SK-N-SH (cell line): ENCODE measurements around the gene LRIG1. TPM values are rescaled to one million over a fixed set of nuclear protein-coding genes. Genes with fewer than 3 reads are reported as not detected.

ENCODE experiments used
- CTCF ChIA-PET: fragments of 300-600, 350-600 bp; formaldehyde crosslinking; extraction: SDS; loops from one replicate; lab custom pipeline; 2021; lab: Yijun Ruan, JAX
- POLR2A ChIA-PET: fragments of 350-600 bp; sonication (Branson Sonifier 250); formaldehyde crosslinking; extraction: SDS; loops from one replicate; lab custom pipeline; 2020; ENCODE audit warnings: antibody characterized with exemption, inconsistent platforms; lab: Yijun Ruan, JAX
- DNase-seq: peaks from one replicate; pipeline ENCODE4 v3.0.0; 2012
- H2AFZ ChIP-seq: fragments of 200-600 bp; sonication (generic); 2 replicates; pipeline ENCODE4 v1.8.1; 2016; ENCODE audit warnings: antibody characterized with exemption, mild to moderate bottlenecking, low read depth
- H3F3A ChIP-seq: fragments of 200-600 bp; sonication (generic); replicated peaks from 2 replicates; pipeline ENCODE3; 2016; ENCODE audit warnings: antibody characterized with exemption, mild to moderate bottlenecking; ENCODE audit not compliant: insufficient read depth
- H3K27ac ChIP-seq, 2 experiments: fragments of 200-500 bp in 1 of 2; fragments of 200-600 bp in 1 of 2; sonication (Bioruptor generic) in 1 of 2; sonication (generic), shearing (Covaris generic) in 1 of 2; 2 replicates each; pipeline versions ENCODE4 v1.5.1 to v1.6.1; 2014 to 2016; ENCODE audit warnings: low read depth in 2 of 2, inconsistent platforms in 1 of 2, low read length in 1 of 2, mild to moderate bottlenecking in 1 of 2, mixed read lengths in 1 of 2
- H3K27me3 ChIP-seq: fragments of 200-600 bp; sonication (generic), shearing (Covaris generic); 2 replicates; pipeline ENCODE4 v1.6.1; 2016; ENCODE audit warnings: mixed run types; ENCODE audit not compliant: insufficient read depth
- H3K36me3 ChIP-seq, 2 experiments: fragments of 200-500 bp in 1 of 2; fragments of 200-600 bp in 1 of 2; sonication (Bioruptor generic) in 1 of 2; sonication (generic) in 1 of 2; replicated peaks in 1 of 2; 2 replicates each; pipeline versions ENCODE3 to v1.5.1; 2014 to 2016; ENCODE audit warnings: low read length in 1 of 2, mild to moderate bottlenecking in 1 of 2; ENCODE audit not compliant: insufficient read depth in 2 of 2, control insufficient read depth in 1 of 2
- H3K4me1 ChIP-seq, 2 experiments: fragments of 200-500 bp in 1 of 2; fragments of 200-600 bp in 1 of 2; sonication (Bioruptor generic) in 1 of 2; sonication (generic), shearing (Covaris generic) in 1 of 2; 2 replicates each; pipeline versions ENCODE4 v1.5.1 to v1.6.1; 2014 to 2016; ENCODE audit warnings: low read depth in 1 of 2, low read length in 1 of 2, mixed run types in 1 of 2; ENCODE audit not compliant: insufficient read depth in 2 of 2, control insufficient read depth in 1 of 2
- H3K4me2 ChIP-seq: fragments of 200-600 bp; sonication (generic), shearing (Covaris generic); 2 replicates; pipeline ENCODE4 v1.6.1; 2017; ENCODE audit warnings: mixed run types
- H3K4me3 ChIP-seq, 2 experiments: fragments of 200-500 bp in 1 of 2; fragments of 200-600 bp in 1 of 2; sonication (Bioruptor generic) in 1 of 2; sonication (generic), shearing (Covaris generic) in 1 of 2; 2 replicates each; pipeline versions ENCODE4 v1.5.1 to v1.8.1; 2014 to 2016; ENCODE audit warnings: low read depth in 2 of 2, inconsistent platforms in 1 of 2, low read length in 1 of 2, mild to moderate bottlenecking in 1 of 2, mixed read lengths in 1 of 2, moderate library complexity in 1 of 2
- H3K79me2 ChIP-seq: fragments of 200-600 bp; sonication (generic); 2 replicates; pipeline ENCODE4 v1.8.1; 2017; ENCODE audit warnings: mild to moderate bottlenecking; ENCODE audit not compliant: insufficient read depth
- H3K9ac ChIP-seq: fragments of 200-600 bp; sonication (generic); 2 replicates; pipeline ENCODE4 v1.6.1; 2017; ENCODE audit warnings: mixed run types
- H3K9me2 ChIP-seq: fragments of 200-600 bp; sonication (generic); 2 replicates; pipeline ENCODE4 v1.6.1; 2017; ENCODE audit warnings: mixed run types
- H3K9me3 ChIP-seq: fragments of 200-600 bp; sonication (generic); 2 replicates; pipeline ENCODE4 v1.6.1; 2017; ENCODE audit warnings: mixed run types, mild to moderate bottlenecking, moderate library complexity
- H4K20me1 ChIP-seq: fragments of 200-600 bp; sonication (generic); 2 replicates; pipeline ENCODE4 v1.6.1; 2017; ENCODE audit warnings: mild to moderate bottlenecking, mixed run types; ENCODE audit not compliant: insufficient read depth
- EZH2phosphoT487 ChIP-seq: fragments of 200-600 bp; sonication (generic); IDR thresholded peaks from 2 replicates; pipeline ENCODE4 v1.6.1; 2017; ENCODE audit warnings: low read depth, mixed run types, mild to moderate bottlenecking, antibody characterized with exemption, moderate library complexity, borderline replicate concordance
- FOXJ3 ChIP-seq: sonication (generic); formaldehyde crosslinking; IDR thresholded peaks from 2 replicates; pipeline ENCODE4 v1.5.1; 2020; ENCODE audit warnings: mild to moderate bottlenecking, missing genetic modification reagents
- NFIC ChIP-seq: IDR thresholded peaks from 2 replicates; pipeline ENCODE4 v1.4.0; 2012; ENCODE audit warnings: borderline replicate concordance
- TAF1 ChIP-seq: IDR thresholded peaks from 2 replicates; pipeline ENCODE4 v1.6.1; 2012; ENCODE audit warnings: low read depth, mild to moderate bottlenecking, low read length, moderate library complexity, borderline replicate concordance
- USF2 ChIP-seq: fragments of 150-350 bp; IDR thresholded peaks from 2 replicates; pipeline ENCODE4 v1.6.1; 2017; ENCODE audit warnings: antibody characterized with exemption, low read length, low read depth, borderline replicate concordance
- WGBS: methylation state at CpG from one replicate; pipeline ENCODE4 v1.1.6; 2017; ENCODE audit warnings: low lambda C conversion rate; 5-methylcytosine and 5-hydroxymethylcytosine counted together
- polyA plus RNA-seq, 3 experiments: library from polyadenylated mRNA; depleted of rRNA; stranded (reverse); fragments of >200 nt; gene quantifications; 2 replicates each; pipeline ENCODE4 v1.2.3, GENCODE V29; 2012
- TF ChIP-seq, protein P1 (sequence below): fragments of 200-600 bp; sonication (generic); IDR thresholded peaks from 2 replicates; pipeline ENCODE4 v1.6.1; 2017; ENCODE audit warnings: antibody characterized with exemption, mild to moderate bottlenecking, moderate library complexity
- TF ChIP-seq, protein P2 (sequence below): IDR thresholded peaks from 2 replicates; pipeline ENCODE4 v1.4.0; 2012; ENCODE audit warnings: low read depth, borderline replicate concordance
- TF ChIP-seq, protein P3 (sequence below): IDR thresholded peaks from 2 replicates; pipeline ENCODE4 v1.6.1; 2012; ENCODE audit warnings: mild to moderate bottlenecking, low read depth, low read length, moderate library complexity

The LRIG1 gene
- polyA plus RNA-seq, 1 of the 3 experiments (the other 2 are of a cell fraction), result 1.7 TPM

DNA sequence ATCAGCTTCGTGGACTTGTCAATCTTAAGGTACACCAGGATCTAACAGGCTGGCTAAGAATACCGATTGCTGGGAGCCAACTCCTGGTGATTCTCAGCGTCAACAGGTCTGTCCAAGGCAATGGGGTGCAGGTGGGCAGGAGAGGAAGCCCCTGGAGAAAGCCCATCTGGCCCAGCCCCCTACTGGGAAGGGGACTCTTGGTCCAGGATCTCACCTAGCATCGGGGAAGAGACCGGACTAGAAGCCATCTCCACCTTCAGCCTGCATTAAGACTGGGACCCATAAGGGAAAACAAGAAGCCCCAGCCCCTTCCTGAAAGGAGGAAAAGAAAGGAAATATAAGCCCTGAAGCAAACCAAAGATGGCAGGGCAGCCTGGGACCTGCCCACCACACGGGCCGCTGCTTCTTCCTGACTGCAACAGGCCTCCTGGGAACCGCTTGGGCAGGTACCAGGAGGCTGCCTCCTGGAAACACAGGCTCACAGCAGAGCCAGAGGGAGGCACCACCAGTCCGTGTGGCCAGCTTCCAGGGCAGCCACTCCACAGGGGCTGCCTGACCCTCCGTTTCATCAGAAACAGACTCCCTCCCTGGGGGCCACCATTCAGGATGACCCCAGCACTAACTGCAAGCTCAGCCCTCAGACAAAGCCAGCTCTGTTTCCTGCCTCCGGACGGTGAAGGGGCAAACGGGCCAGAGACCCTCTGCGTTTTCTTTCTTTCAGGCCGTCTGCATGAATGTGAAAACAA is 100.2 kb downstream of the LRIG1 start (continued):
- TF ChIP-seq USF2 (no peak), NFIC (no peak), FOXJ3 (CRISPR knock-in tag) (no peak), TAF1 (no peak)
- TF ChIP-seq, protein P1, sequence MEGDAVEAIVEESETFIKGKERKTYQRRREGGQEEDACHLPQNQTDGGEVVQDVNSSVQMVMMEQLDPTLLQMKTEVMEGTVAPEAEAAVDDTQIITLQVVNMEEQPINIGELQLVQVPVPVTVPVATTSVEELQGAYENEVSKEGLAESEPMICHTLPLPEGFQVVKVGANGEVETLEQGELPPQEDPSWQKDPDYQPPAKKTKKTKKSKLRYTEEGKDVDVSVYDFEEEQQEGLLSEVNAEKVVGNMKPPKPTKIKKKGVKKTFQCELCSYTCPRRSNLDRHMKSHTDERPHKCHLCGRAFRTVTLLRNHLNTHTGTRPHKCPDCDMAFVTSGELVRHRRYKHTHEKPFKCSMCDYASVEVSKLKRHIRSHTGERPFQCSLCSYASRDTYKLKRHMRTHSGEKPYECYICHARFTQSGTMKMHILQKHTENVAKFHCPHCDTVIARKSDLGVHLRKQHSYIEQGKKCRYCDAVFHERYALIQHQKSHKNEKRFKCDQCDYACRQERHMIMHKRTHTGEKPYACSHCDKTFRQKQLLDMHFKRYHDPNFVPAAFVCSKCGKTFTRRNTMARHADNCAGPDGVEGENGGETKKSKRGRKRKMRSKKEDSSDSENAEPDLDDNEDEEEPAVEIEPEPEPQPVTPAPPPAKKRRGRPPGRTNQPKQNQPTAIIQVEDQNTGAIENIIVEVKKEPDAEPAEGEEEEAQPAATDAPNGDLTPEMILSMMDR, result no peak

DNA sequence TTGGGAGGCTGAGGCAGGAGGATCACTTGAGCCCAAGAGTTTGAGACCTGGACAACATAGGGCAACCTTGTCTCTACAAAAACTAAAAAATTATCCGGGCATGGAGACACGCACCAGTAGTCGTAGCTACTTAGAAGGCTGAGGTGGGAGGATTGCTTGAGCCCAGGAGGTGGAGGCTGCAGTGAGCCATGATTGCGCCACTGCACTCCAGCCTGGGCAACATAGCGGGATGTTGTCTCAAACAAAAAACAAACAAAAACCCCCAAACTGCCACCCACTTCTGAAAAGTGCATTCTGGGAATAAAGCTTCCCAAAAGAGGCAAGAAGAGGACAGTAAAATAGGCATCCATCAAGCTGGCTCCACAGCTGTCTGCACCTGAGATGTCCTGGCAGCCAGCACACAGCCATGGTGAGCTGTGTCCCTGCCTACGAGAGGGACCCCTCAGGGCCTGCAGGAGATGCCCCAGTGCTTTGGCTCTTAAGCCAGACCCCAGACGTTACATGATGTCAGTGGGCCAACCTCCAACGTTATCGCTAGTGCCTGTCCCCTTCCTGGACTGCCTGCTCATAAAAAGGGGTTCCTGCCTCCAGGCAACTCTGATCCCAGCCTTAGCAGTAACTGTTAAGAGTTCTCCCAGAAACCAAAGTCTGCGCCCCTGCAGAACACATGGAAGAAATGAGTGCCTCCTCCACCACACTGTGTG is 101.1 kb downstream of the LRIG1 start:
- no peaks in the 10 kb centered on the region for H3F3A ChIP-seq
- no peaks in the 10 kb centered on the region for H3K79me2 ChIP-seq
- no peak overlapping the region for H3K9ac ChIP-seq
- H3K4me2 ChIP-seq, result no peak overlapping the region
- H3K4me1 ChIP-seq, result peaks cover 0 to 13% of the 10 kb centered on the region in 2 experiments; a peak in 1 of 4 replicates
- H3K4me3 ChIP-seq, result no peak overlapping the region
- no peaks in the 10 kb centered on the region for H3K27me3 ChIP-seq
- TF ChIP-seq, protein P2, sequence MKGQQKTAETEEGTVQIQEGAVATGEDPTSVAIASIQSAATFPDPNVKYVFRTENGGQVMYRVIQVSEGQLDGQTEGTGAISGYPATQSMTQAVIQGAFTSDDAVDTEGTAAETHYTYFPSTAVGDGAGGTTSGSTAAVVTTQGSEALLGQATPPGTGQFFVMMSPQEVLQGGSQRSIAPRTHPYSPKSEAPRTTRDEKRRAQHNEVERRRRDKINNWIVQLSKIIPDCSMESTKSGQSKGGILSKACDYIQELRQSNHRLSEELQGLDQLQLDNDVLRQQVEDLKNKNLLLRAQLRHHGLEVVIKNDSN, result no peak
- TF ChIP-seq EZH2phosphoT487, result no peak
- TF ChIP-seq, protein P3, sequence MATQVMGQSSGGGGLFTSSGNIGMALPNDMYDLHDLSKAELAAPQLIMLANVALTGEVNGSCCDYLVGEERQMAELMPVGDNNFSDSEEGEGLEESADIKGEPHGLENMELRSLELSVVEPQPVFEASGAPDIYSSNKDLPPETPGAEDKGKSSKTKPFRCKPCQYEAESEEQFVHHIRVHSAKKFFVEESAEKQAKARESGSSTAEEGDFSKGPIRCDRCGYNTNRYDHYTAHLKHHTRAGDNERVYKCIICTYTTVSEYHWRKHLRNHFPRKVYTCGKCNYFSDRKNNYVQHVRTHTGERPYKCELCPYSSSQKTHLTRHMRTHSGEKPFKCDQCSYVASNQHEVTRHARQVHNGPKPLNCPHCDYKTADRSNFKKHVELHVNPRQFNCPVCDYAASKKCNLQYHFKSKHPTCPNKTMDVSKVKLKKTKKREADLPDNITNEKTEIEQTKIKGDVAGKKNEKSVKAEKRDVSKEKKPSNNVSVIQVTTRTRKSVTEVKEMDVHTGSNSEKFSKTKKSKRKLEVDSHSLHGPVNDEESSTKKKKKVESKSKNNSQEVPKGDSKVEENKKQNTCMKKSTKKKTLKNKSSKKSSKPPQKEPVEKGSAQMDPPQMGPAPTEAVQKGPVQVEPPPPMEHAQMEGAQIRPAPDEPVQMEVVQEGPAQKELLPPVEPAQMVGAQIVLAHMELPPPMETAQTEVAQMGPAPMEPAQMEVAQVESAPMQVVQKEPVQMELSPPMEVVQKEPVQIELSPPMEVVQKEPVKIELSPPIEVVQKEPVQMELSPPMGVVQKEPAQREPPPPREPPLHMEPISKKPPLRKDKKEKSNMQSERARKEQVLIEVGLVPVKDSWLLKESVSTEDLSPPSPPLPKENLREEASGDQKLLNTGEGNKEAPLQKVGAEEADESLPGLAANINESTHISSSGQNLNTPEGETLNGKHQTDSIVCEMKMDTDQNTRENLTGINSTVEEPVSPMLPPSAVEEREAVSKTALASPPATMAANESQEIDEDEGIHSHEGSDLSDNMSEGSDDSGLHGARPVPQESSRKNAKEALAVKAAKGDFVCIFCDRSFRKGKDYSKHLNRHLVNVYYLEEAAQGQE, result no peak
- DNase-seq, result no peak
- WGBS, result 88% methylated on average over 9 of the region's 10 CpGs
- H3K36me3 ChIP-seq, result no peaks in the 10 kb centered on the region
- no peaks in the 10 kb centered on the region for H3K9me3 ChIP-seq
- CTCF ChIA-PET, result interaction anchor here (1.0 to 3.6 kb wide), 4 partner anchors 8 to 416 kb away, joined by 3 to 34 read pairs (median 6); no protein-coding TSS in a partner anchor
- no peaks in the 10 kb centered on the region for H3K9me2 ChIP-seq
- POLR2A ChIA-PET, result no interaction called here
- H3K27ac ChIP-seq, result no peak overlapping the region
- no peaks in the 10 kb centered on the region for H4K20me1 ChIP-seq
- no peak overlapping the region for H2AFZ ChIP-seq
